ENCODE measurements around the gene TTLL13. TPM values are rescaled to one million over a fixed set of nuclear protein-coding genes. Genes with fewer than 3 reads are reported as not detected.
A peak's percentile ranks its signal among the peaks of the same experiment; 100 is the strongest.

The TTLL13 gene
- total and polyA plus RNA-seq, 2 of the 4 experiments (the other 2 are of a cell fraction), result 0.10 TPM; not detected in 1

DNA sequence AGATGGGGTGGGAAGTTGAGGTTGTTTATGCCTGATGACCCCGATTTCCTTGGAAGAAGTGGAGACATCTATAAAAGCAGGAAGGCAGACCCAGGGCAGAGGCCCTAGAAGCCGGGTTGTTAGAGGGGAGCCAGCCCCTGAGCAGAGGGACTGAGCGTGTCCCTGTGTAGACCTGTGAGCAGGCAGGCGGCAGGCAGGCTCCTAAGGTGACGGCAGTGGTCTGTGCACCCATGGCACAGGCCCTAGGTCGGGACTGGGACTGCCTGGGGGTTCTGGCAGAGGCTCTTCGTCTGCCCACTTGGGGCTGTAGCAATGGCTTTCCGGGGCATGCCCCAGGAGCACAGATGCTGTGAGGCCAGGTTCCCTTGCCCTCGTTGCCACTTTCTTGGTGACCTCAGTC is 38.3 kb upstream of the TTLL13 start:
- ATAC-seq (ENCODE audit: low read depth) (no peak), DNase-seq (no peak)
- Histone ChIP-seq H3K36me3 (ENCODE audit: control insufficient read depth, insufficient read depth, low read length) (peaks cover 7% of the 10 kb centered on the region), H2AFZ (replicated peaks; ENCODE audit: low read length, poor library complexity) (no peak overlapping the region), H3K18ac (ENCODE audit: low read depth, low read length) (no peak overlapping the region), H3K9me3 (ENCODE audit: control insufficient read depth, insufficient read depth, low read length) (no peaks in the 10 kb centered on the region), H4K8ac (ENCODE audit: low read depth in 2 of 2, low read length in 2 of 2) (peak overlapping the region; percentile 36 to 85; a peak in 3 of 4 replicates), H2BK120ac (ENCODE audit: low read depth, low read length) (no peak overlapping the region), H2AK5ac (ENCODE audit: low read depth, low read length) (peak overlapping the region; percentile 85; the same call in 1 of the 2 replicates), H4K5ac (ENCODE audit: low read depth, low read length) (peak overlapping the region; percentile 71; the same call in 1 of the 2 replicates), H3K27me3 (ENCODE audit: control insufficient read depth, insufficient read depth, low read length) (no peaks in the 10 kb centered on the region), H3K4ac (ENCODE audit: low read depth, low read length) (peak overlapping the region; percentile 78), H3K23ac (ENCODE audit: low read depth, low read length) (0 out of 2 replicates have a peak overlapping the region, but pooled peaks have one; percentile 63), H3K4me2 (ENCODE audit: low read depth, low read length) (no peak overlapping the region), H2BK20ac (ENCODE audit: low read depth, low read length) (no peak overlapping the region), H3K56ac (ENCODE audit: extremely low read depth, insufficient read depth, low read length) (no peak overlapping the region), H3K4me1 (ENCODE audit: control insufficient read depth, insufficient read depth, low read length) (peaks cover 6% of the 10 kb centered on the region), H2BK15ac (ENCODE audit: low read depth, low read length) (no peak overlapping the region), H3K9me1 (ENCODE audit: insufficient read depth, low read length) (peaks cover 10% of the 10 kb centered on the region), H2AK9ac (replicated peaks; ENCODE audit: low read depth, low read length, poor library complexity) (peak overlapping the region; percentile 94), H4K91ac (ENCODE audit: insufficient read depth, low read depth, low read length) (peak overlapping the region; percentile 61; the same call in 1 of the 2 replicates), H2BK5ac (ENCODE audit: low read depth, low read length, poor library complexity, severe bottlenecking) (peak overlapping the region; percentile 69), H3K9ac (ENCODE audit: low read depth, low read length) (no peak overlapping the region), H4K20me1 (ENCODE audit: insufficient read depth, low read length) (no peaks in the 10 kb centered on the region; the same call in 1 of the 2 replicates), H3K79me1 (ENCODE audit: low read depth in 1 of 2, low read length in 2 of 2) (peaks cover 20 to 44% of the 10 kb centered on the region in 2 experiments), H3K14ac (replicated peaks; ENCODE audit: low read depth, low read length) (peak overlapping the region; percentile 90), H3K4me3 (ENCODE audit: insufficient read depth, low read depth, low read length) (no peak overlapping the region), H3K27ac (ENCODE audit: insufficient read depth, low read length) (no peak overlapping the region)
- TF ChIP-seq RCOR1 (IDR thresholded peaks at IDR 0.05; ENCODE audit: insufficient replicate concordance, low read length) (no peak), CHD1 (IDR thresholded peaks at IDR 0.05; ENCODE audit: low read depth, low read length) (no peak), SMC3 (IDR thresholded peaks at IDR 0.05; ENCODE audit: low read depth, low read length) (no peak), POLR2A (IDR thresholded peaks at IDR 0.05; ENCODE audit: low read depth, low read length) (no peak), CTCF (conservative IDR thresholded peaks at IDR 0.05; ENCODE audit: low read depth, low read length) (no peak), MAFK (IDR thresholded peaks at IDR 0.05; ENCODE audit: low read depth, low read length) (no peak), MAZ (IDR thresholded peaks at IDR 0.05; ENCODE audit: borderline replicate concordance, low read depth, low read length) (no peak), NFE2L2 (IDR thresholded peaks at IDR 0.05; ENCODE audit: low read depth, low read length) (no peak), RAD21 (IDR thresholded peaks at IDR 0.05; ENCODE audit: low read length) (no peak), BHLHE40 (IDR thresholded peaks at IDR 0.05; ENCODE audit: low read depth, low read length) (no peak), FOS (IDR thresholded peaks at IDR 0.05; ENCODE audit: low read depth, low read length) (no peak), RFX5 (IDR thresholded peaks at IDR 0.05; ENCODE audit: low read depth, low read length) (no peak)
- TF ChIP-seq, protein P1, sequence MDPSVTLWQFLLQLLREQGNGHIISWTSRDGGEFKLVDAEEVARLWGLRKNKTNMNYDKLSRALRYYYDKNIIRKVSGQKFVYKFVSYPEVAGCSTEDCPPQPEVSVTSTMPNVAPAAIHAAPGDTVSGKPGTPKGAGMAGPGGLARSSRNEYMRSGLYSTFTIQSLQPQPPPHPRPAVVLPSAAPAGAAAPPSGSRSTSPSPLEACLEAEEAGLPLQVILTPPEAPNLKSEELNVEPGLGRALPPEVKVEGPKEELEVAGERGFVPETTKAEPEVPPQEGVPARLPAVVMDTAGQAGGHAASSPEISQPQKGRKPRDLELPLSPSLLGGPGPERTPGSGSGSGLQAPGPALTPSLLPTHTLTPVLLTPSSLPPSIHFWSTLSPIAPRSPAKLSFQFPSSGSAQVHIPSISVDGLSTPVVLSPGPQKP (IDR thresholded peaks at IDR 0.05; ENCODE audit: borderline replicate concordance, low read depth, low read length), result no peak
- intact Hi-C loops (cut with micrococcal nuclease) (no loop called here), dilution Hi-C loops (cut with HindIII; ENCODE audit: low sequenced_read_pairs, unreplicated experiment) (no loop called here), in situ Hi-C loops (cut with MboI; ENCODE audit: low sequenced_read_pairs) (no loop called here)
- ChIA-PET CTCF (no interaction called here), POLR2A (ENCODE audit: unreplicated experiment) (no interaction called here)
- WGBS, 2 experiments (ENCODE audit: extremely low coverage in 2 of 2, insufficient read length in 1 of 2), result 100% methylated on average over 2 of the region's 9 CpGs; no CpG with 5 or more reads in 1 of the 2 experiments
- BruUV-seq (replicated peaks), result no TSS peak

Data from IMR-90 (cell line).